IPS DF 19.7 (cell line): Measurements from ENCODE around the gene CROCC.
A peak's percentile ranks its signal among the peaks of the same experiment; 100 is the strongest.
"Not testable (repeated sequence)": the region's sequence is repeated elsewhere in the genome, so short reads cannot be mapped to it uniquely, and the experiment has no call there.

Experiments used
- DNase-seq: peaks from one replicate; pipeline ENCODE4 v3.0.0-alpha.2; 2013; ENCODE audit warnings: low read depth, low spot score

CROCC gene

GRCh38 chr1:16897653-16898052, 24.1 kb upstream of the CROCC start:
- not testable (repeated sequence) for DNase-seq

DNA sequence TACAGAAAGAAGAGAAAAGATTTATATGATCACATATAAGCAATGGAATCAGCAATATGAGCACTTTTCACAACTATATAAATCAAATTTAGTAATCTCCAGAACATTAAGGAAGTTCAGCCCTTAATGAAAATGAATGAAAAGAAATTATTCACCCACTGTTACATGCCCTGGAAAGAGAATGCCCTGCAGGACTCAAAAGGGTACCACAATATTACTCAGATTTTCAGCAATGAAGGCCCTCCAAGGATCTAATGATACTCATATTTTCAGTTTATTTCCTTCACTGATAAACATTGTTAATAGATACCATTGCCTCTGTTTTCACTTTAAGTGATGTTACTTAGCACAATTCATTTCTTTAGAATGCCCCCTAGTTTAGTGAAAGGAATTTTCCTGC, 23.4 kb upstream of the CROCC start:
- DNase-seq = not testable (repeated sequence)

- not testable (repeated sequence) for DNase-seq
These were observed 22.7 kb upstream of the CROCC start for GRCh38 chr1:16899020-16899419.

DNA sequence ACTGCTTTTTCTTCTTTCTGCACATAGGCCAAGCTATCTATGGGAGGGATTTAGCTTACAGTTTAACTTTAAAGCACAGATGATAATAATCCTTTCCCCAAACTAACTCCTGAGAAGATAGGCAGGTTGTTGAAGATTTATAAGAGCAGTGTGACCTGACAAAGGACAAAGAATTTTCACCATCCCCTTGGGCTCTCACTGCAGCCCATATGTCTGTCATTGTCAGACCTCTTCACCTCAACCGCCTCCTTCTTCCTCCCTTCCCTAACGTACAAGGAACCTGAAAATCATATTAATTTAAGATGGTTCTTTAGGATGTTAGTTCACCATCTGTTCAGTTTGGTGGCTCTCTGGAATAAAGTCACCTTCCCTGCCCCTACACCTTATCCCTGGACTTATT, 21.0 kb upstream of the CROCC start:
- DNase-seq = no peak

- DNase-seq = not testable (repeated sequence)
These were observed 20.4 kb upstream of the CROCC start for GRCh38 chr1:16901371-16901770.

GRCh38 chr1:16903054-16903453, 18.7 kb upstream of the CROCC start:
- DNase-seq = no peak

- no peak for DNase-seq
These were observed 18.3 kb upstream of the CROCC start for GRCh38 chr1:16903458-16903796.

DNA sequence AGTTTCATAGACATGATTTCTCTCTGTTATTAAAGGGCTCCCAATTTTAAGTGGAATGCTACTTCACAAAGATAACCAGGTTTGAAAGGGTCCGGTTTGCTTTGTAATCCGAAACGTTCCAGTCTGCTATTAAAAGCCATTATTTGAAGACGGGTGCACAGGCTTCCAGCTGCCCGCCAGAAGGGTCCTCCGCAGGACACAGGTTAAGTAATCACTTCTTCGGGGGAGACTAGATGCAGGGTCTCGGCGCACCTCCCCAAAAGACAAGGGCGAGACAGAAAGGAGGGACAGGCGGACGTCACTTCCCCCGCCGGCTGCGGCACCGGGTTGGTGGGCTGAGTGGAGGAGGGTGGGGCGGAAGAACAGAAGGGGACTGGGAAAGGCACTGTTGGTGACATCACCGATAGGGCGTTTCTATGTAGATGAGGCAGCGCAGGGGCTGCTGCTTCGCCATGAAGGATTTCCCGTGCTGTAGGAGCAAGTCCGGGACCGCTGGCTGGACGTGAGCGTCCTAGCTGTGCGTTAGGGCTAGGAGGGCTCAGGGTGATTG, 17.1 kb upstream of the CROCC start:
- peak; percentile 98 for DNase-seq

DNA sequence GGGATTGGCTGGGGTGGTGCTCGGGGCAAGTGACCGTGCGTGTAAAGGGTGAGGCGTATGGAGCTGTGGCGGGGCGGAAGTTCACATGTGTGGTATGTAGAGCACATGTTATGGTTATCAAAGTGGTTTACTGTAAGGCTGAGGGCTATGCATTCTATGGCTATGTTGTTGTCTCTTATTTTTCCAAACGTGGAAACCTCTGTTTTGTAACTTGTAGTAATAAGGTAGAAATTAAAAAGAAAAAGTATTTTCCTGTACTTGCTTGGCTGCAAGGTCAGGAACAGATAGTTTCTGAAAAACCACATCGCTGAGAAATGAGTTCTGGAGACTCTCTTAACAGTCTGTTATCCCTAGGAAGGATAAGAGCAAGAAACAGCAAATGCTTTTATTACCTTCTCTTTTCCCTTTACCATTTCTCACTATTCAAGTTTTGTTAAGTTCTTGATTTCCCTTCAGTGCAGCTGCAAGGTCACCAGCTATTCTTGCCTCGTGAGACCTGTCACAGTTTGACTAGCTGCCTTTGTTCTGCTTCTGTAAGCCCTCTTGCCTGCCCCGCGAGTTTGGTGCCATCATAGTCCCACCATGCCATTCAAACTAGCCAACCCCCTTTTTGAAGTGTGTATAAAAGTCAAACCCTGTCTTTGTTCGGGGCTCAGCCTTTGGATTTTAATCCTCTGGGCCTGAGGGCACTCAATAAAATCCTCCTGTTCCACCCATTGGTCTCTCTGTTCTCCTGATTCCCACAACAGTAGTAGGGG, 16.4 kb upstream of the CROCC start:
- DNase-seq = peak; percentile 70

GRCh38 chr1:16905868-16906702, 15.6 kb upstream of the CROCC start:
- DNase-seq = no peak

DNA sequence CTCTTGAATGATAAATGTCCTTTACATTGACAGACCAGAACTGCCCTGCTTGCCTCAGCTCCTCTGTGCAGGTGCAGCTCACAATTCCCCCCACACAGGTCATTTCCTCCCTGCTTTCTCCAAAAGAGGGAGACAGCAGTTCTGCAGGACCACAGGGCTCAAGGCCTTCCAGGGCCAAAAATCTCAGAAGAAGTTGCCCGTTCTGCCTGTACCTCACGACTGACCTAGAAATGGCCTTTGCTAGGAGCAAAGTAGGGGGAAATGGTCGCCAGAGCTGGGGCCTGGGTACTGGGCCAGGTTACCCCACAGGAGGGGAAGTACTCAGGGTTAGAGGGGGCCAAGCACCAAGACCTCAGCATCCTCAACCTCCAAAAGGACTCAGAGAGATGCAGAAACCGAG, 14.9 kb upstream of the CROCC start:
- no peak for DNase-seq

- no peak for DNase-seq
These were observed 13.6 kb upstream of the CROCC start for GRCh38 chr1:16907870-16908758.

- DNase-seq = not testable (repeated sequence)
These were observed 9.6 kb upstream of the CROCC start for GRCh38 chr1:16911851-16912721.

GRCh38 chr1:16912742-16913141, 9.0 kb upstream of the CROCC start:
- DNase-seq = not testable (repeated sequence)

GRCh38 chr1:16913181-16913832, 8.4 kb upstream of the CROCC start:
- DNase-seq = no peak

DNA sequence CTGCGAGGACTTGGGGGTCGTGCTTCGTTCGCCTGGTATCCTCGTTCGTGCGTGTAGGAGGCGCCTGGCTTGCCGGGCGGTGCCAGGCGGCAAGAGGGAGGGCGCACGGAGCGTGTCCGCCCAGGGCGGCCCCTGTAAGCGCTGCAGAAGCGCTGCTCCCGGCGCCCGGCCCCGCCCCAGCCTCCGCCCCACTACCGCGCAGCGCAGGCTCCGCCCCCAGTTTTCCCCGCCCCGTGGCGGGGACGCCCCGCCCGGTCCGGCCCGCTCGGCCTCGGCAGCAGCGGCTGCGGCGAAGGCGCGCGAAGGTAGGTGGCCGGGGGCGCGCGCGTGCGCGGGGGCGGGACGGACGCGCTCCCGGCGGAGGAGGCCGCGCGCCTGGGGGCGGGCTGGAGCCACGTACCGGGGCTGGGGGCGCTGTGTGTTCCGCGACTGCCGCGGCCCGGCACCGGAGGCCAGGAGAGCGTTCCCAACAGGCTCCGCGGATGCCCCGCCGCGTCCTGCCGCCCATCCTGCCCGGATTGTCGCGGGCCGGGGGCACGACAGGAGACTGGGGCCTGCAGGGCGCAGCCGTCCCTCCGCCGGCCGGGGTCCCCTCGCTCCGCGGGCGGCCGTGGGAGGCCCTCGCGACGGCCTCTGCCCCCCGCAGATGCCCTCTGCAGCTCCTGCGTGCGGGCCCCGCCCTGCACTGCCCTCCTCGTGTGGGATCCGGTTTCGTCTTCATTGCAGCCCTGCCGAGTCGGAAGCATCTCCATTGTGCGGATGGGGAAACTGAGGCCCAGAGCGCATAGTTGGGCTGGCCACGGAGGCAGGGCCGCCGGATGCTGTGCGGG, 7.7 kb upstream of the CROCC start:
- DNase-seq = peak; percentile 84

DNA sequence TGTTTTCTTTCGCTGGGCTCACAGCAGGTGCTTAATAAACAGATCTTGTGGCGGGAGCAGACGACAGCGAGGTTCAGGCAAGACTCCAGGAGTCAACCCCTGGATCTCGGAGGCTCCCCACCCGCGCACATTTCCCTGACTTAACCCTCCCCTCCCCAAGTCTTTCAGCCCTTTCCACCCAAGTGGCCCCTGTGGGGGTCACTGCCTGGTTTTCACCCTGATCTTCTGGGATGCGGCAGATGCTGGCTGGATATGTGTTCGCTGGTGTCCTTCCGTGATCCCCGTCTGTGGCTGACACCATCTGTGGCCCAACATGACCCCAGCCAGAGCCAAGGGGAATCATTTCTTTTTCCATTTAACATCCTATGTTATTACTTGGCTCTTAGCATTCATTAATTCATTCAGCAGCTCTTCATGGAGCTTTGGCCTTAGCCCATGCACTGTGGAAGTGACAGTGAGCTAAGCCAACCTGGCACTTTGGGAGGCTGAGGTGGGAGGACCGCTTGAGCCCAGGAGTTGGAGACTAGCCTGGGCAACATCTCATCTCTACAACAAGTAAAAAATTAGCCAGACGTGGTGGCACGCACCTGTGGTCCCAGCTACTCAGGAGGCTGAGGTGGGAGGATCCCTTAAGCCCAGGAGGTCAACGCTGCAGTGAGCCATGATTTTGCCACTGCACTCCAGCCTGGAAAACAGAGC, 6.7 kb upstream of the CROCC start:
- not testable (repeated sequence) for DNase-seq

GRCh38 chr1:16915627-16915973, 6.1 kb upstream of the CROCC start:
- DNase-seq = no peak
